Measurements from ENCODE around the gene SLC5A1.
A peak's percentile ranks its signal among the peaks of the same experiment; 100 is the strongest.
"Not testable (repeated sequence)": the region's sequence is repeated elsewhere in the genome, so short reads cannot be mapped to it uniquely, and the experiment has no call there.

Gene SLC5A1

DNA sequence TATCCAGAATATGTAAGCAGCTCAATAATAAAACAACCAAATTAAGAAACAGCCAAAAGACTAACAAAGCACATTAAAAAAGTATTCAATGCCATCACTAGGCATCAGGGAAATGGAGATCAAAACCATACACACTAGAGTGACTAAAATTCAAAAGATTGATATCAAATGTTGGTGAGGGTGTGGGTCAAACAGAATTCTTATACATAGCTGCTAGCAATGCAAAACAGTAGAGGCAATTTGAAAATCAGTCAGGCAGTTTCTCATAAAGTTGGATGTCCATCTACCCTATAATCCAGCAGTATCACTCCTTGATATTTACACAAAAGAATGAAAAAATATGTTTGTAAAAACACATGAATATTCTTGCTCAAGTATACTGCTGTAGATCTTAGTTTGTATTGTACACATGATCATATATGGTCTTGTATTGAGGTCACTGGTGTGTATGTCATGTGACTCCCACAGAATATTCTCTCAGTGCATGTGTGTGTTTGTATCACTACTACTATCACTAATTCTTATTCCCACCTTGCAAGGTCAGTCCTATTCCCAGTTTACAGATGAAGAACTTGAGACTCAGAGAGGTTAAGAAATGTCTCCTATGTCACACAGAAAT lies 54.9 kb downstream of the SLC5A1 start:
- no peak for DNase-seq

DNA sequence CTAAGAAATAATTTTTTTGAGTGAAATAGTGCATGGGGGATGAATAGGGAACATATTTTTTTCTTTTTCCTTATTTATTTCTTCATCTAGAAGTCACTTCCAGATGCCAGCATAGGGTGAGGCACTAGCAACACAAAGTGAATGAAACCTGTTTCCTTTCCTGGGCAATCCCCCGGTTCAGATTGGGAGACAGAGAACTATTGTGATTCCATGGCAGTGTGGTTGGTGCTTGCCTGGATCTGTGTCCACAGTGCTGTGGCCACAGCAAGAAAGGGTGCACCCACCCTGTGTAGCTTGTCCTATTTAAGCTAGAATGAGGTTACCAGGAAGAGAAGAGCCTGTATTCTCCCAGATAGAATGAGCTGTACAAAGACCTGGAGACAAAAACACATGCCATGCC lies 57.6 kb downstream of the SLC5A1 start:
- DNase-seq = no peak

DNA sequence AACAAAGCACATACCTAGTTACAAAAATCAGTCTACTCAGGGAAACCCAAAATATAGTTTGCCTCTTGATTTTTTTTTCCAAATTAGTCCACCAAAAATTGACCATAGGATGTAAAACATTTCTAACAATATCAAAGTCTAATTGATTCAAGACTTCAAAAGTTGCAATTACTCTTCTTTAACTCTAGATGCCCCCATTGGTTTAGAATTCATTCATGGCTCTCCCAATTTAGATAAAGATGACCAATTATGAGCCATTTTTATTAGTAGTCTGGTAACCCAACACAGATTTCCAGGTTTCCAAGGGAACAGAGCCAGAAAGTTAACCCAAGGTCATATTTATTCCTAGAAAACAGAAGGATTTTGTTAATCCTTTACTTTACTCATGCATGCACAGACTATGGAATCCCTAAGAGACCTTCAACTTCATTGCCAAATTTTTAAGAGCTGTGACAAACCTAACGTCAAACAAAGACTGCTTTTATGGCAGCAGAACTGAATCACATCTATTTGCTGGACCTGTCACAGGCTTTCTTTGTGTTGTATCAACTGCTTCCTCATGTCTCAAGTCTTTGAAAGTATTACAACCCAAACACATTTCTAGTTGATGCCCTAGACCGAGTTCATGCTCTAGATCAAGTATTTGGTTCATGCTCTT lies 60.7 kb downstream of the SLC5A1 start:
- no peak for DNase-seq

DNA sequence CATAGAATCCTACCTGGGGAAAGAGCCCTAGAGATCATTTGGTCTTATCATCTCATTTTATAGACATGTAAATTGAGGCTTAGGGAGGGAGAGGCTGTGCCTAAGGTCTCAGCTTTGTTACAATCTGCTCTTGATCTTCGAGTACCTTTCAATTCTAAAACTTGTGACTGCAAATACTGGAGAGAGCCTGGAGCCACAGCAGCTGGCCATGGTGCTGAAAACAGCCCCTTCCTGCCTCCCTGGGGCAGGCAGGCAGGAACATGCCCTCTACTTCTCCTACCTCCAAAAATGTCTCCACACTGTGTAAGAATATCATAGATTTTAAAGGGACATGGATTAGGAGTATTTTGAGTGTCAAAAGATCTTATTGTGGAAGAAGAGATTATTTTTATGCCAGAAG lies 63.9 kb downstream of the SLC5A1 start:
- peak; percentile 40 for DNase-seq

DNA sequence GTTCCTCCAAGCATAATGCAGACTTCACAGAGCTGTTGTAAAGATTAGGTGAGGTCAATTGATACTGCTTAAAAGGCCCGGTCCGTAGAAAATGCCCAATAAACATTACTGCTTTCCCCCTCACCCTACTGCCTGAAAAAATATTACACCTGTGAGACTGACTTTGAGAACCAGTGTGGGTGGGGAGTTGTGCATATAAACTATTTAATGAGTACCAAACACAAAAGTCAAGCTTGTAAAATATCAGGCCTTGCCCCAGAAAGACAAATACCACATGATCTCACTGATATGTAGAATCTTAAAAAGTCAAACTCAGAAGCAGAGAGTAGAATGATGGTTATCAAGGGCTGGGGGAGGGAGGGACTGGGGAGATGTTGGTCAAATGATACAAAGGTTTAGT lies 69.3 kb downstream of the SLC5A1 start:
- DNase-seq = no peak

DNA sequence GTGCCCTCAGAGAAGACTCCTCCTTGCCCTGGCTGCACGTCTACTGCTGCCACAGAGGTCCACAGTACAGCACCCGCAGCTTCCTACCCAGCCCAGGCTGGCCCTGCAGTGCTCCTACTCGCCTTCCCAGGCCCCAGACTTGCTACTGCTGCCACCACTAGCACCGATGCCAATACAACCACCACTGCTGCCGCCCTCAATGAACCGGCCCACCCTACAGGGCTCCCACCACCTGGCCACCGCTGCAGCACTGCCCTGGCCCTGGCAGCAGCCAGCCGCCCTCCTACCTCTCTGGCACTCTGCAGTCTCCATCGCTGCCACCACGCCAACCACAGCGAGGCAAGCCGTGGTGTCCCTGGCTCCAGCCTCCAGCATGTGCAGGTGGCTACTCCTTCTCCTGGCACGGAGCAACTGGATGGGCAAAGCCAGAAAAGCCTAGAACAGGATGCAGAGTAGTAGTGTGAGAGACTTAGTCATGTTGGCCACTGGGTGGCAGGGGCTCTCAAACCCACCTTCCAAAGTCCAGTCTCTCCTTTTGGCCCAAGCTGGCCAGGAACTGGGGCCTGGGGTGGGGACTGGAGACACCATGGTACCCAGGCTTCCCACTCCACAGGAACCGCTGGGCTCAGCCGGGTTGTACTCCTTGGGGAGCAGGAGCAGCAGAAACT lies 76.6 kb downstream of the SLC5A1 start:
- no peak for DNase-seq

DNA sequence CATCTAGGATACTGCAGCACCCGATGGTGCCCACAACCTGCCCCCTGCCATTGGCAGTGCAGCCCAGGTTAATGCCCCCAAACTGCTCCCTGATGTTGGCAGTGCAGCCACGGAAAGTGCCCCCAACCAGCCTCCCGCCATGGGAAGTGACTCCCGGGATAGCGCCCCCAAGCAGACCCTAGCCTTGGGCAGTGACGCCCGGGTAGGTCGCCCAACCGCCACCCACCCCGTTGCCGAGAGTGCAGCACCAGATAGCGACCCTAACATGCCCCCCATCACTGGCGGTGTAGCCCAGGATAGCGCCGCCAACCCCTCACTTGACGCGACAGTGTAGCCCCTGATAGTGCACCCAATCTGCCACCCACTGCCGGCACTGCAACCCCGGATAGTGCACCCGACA lies 77.5 kb downstream of the SLC5A1 start:
- DNase-seq = no peak

DNA sequence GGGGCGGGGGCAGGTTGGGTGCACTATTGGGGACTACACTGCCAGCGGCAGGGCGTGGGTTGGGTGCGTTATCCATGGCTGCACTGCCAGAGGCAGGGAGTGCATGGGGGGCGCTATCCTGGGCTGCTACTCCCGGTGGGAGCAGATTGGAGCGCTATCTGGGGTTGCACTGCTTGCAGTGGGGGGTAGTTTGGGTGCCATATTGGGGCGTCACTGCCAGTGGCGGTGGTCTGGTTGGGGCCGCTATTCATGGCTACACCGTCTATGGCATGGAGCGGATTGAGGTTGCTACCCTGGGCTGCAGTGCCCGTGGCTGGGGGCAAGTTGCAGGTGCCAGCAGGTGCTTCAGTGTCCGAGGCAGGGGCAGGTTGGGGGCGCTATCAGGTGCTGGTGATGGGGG lies 79.8 kb downstream of the SLC5A1 start:
- no peak for DNase-seq

DNA sequence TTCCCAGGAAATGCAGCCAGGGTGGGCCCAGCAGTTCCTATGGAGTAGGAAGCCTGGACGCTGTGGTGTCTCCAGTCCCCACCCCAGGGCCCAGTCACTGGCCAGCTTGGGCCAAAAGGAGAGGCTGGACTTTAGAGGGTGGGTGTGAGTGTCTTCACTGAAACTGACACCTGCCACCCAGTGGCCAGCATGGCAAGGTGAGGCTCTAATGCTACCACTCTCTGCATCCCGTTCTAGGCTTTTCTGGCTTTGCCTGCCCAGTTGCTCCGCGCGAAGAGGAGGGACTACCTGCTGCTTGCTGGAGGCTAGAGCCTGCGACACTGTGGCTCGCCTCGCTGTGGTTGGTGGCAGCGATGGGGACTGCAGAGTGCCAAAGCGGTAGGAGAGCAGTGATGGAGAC lies 80.6 kb downstream of the SLC5A1 start:
- no peak for DNase-seq

DNA sequence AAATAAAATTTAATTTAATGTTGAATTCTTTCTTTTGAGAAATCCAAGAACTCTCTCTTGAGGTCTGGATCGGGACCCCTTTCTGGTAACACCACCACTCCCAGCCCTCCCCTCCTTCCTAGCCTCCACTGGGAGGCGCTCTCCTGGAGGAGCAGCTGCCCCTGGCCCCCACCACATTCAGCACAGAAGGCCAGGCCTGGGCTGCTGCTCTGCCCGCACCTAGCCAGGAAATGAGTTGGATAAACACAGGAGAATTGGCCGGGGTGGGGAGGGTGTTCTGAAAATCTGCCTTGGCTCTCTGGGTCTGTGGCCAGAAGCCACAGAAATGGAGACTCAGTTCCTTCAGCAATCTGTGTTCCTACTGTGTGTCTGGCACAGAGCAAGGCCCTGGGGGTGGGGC lies 84.8 kb downstream of the SLC5A1 start:
- no peak for DNase-seq

DNA sequence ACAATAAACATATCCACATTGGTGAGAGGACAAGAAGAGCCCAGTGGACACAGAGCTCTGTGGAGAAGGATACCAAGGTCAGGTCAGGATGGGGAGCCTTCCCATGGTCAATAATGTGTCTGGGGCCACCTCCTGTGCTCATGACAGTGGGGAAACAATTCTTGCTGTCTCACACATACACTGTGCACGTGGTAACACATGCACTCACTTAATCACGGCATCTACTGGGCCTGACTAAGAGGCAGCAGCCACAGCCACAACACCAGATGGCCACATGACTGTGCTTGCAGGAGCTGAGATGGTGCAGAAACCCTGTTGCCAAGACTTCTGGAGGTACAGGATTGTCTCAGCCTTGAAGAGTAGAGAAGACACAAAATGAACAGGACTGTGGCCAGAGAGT lies 87.4 kb downstream of the SLC5A1 start:
- DNase-seq = no peak

DNA sequence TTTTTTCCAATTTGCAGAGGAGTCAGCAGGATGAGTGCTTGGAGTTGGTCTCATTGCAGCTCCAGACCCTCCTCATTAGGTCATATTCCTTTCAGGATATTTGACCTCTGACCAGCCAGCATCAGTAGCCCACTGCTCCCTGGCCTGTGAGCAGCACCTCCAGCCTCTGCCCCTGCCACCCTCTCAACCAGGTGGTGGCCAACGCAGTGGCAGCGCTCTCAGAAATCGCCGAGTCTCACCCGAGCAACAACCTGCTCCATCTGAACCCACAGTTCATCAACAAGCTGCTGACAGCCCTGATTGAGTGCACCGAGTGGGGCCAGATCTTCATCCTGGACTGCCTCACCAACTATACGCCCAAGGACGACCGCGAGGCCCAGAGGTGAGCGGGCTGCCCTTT lies 89.1 kb downstream of the SLC5A1 start:
- no peak for DNase-seq

DNA sequence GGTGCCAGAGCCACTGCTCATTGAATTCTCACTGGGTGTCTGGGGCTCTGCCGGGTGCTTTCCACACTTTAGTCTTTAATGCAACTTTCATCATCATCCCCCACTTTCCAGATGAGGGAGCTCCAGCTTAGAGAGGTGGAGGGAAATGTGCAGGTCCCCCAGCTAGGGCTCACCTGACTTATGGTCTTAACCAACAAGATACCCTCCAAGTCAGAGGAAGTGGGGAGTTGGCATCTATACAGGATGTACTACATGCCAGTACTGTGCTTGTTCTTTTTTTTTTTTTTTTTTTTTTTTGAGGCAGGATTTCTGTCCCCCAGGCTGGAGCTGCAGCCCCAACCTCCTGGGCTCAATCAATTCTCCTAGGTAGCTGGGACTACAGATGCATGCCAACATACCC lies 89.7 kb downstream of the SLC5A1 start:
- DNase-seq = no peak

DNA sequence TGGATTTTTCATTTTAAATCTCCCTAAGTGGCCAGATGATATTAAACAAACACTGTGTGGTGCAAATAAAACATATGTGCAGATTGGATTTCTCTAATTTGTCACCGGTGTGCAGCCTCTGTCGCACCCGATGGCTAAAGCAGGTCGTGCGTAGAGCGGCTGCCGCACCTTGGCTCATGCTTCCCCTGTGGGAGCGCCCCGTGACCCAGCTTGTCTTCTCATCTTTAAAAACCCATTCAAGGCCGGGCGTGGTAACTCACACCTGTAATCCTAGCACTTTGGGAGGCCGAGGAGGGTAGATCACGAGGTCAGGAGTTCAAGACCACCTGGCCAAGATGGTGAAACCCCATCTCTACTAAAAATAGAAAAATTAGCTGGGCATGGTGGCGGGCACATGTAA lies 91.7 kb downstream of the SLC5A1 start:
- not testable (repeated sequence) for DNase-seq

DNA sequence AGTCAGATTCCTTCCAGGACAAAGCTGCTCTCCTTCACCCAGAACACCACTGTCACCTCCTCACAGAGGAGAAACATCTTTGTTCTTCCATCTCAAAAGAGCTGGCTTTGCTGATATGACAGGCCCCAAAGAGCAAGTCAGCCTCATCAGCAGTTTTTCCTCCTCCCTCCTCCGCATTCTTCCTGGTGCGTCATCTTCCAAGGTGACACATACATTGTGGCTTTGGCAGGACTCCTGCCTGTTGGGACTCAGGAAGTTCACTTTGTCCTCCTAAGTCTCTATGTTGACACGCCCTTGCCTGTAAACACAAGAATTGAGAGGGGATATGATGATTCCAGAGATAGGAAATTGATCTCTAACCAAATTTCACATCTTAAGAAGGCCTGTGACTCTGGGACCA lies 92.9 kb downstream of the SLC5A1 start:
- not testable (repeated sequence) for DNase-seq

DNA sequence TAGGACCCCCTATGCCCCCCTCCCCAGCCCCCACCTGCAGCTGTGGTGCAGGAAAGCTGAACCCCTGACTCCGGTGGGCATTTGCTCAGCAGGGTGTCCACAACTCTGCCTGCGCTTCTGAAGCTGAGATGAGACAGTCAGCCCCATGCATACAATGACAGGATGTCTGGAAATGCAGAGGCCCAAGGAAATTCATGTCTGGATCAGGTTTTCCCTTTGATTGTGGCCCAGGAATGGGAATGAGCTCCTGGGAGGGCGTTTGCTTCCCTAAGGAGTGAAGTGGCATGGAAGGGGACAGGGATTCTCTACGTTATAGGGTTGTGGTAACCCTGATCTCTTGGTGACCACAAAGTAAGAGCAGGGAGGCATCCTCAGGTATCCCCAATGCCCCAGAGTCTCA lies 93.8 kb downstream of the SLC5A1 start:
- not testable (repeated sequence) for DNase-seq

DNA sequence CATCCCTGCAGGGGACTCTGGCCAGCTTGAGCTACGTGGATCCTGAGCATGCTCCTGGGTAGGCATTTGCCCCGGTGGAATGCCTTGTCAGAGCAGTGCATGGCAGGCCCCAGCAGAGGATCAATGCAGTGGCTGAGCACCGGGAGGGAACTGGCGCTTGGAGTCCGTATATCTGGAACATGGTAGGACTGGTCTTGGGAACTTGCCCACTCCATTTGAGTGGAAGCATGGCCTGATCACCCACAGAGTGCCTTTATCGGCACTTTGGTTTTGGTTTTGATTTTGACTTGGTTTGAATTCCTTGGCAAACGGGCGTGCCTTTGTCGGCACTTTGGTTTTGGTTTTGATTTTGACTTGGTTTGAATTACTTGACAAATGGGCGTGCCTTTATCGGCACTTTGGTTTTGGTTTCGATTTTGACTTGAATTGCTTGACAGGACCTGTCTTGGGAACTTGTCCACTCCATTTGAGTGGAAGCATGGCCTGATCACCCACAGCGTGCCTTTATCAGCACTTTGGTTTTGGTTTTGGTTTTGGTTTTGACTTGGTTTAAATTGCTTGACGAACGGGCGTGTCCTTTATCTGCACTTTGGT lies 94.8 kb downstream of the SLC5A1 start:
- peak; percentile 56 for DNase-seq

DNA sequence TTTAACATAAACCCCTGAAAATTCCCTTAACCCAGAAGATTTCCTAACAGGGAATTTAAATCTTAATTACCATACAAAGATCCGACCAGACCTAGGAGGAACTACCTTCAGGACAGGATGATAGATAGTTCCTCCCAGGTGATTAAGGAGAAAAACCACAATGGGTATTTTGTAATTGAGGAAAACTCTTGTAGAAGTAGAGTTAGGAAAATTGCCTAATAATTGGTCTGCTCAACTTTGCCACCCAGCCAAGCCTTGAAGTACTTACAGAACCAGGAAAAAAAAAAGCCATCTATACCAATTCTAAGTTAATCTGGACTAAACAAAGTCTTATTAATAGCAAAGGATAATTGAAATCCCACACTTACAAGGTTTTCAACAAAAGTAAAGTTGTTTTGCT lies 95.5 kb downstream of the SLC5A1 start:
- DNase-seq = not testable (repeated sequence)

DNA sequence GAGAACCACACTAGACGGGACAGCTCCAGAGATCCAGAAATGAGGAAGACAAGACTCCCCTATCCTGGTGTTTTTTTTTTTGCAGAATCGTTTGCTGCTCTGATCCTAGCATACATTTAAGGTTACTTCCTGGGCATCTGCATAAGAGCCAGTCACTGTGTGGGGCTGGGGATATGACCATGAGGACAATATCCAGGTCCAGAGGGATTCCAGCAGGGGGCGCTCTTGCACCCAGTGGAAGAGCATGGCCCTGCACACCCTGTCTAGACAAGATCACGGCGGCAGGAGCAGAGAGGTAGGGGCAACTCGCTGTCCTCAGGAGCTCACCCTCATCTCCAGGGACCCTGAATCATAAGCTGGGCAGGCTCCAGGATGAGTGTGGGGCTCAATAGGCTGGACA lies 97.6 kb downstream of the SLC5A1 start:
- not testable (repeated sequence) for DNase-seq

DNA sequence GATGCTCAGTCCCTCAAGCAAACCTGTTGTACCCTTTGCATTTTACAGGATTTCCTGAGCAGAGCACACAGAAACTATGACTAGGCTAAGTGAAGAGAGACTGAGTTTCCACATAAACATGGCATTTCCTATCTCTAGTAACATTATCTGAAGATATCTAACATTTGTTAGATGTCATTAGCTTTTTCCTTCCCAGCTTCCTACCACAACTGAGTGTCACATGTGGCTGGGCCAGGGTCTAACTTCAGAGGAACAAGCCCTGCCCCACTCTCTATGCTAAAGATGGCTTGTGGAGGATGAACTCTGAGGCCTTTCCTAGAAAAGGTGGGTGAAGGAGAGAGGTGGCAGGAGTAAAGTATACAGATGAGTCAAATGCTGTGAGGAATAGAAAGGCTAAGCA lies 99.5 kb downstream of the SLC5A1 start:
- DNase-seq = peak; percentile 47

DNA sequence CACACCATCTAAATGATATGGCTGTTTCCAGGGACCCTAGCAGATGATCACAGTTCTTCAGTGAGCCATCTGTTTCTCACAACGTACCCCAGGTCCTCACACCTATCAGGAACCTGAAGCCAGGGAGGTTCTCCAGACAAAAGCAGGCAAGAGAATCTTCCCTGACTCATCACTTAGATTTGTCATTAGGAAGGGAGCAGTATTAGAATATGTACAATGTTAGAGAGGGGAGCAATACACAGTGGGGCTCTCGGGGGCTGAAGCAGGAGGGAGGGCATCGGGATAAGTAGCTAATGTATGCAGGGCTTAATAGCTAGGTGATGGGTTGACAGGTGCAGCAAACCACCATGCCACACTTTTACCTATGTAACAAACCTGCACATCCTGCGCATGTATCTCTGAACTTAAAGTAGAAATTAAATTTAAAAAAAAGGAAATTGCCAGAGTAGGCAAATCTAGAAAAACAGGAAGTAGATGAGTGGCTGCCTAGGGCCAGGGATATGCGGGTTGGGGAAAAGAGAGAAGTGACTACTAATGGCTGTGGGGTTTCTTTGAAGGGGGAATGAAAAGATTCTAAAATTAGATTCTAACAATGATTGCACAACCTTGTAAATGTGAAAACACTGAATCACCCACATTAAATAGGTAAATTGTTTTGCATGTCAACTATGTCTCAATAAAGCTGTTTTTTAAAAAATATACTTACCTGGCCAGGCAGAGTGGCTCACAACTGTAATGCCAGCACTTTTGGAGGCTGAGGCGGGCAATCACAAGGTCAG lies 101.6 kb downstream of the SLC5A1 start:
- no peak for DNase-seq

DNA sequence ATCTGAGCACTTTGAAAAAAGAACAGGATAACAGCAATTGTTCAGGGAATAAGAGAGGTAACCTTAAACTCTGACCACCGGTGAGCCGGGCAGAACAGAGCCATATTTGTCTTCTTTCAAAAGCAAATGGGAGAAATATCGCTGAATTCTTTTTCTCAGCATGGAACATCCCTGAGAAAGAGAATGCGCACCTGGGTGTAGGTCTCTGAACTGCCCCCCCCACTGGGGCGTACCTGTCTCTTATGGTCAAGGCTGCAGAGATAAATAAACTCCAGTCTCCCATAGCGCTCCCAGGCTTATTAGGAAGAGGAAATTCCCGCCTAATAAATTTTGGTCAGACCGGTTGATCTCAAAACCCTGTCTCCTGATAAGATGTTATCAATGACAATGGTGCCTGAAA lies 104.1 kb downstream of the SLC5A1 start:
- not testable (repeated sequence) for DNase-seq

DNA sequence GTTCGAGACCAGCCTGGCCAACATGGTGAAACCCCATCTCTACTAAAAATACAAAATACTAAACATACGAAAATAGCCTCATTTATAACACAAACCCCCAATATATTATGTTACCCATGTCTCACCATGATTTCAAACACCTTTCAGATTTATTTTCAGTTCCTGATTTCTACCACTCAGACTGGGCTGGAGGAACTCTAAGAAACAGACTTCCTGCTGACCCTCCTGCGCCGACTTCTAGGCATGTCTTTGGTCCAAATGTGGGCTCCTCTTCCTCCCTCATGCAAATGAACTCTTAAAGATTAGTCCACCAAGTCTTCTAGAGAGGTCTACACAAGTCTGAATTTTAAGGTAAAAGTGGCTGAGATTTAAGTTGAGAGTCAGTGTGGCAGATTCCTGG lies 105.3 kb downstream of the SLC5A1 start:
- not testable (repeated sequence) for DNase-seq

Data from stimulated activated CD8-positive, alpha-beta memory T cell treated with anti-CD3 and anti-CD28 coated beads, Interleukin-4, amount 100 ng/mL, for 48 hours (primary cell).